ENCODE measurements around the gene IL15.

GRCh38 chr4:141686879-141687278, 50.5 kb downstream of the IL15 start:
- TF ChIP-seq, protein P1, sequence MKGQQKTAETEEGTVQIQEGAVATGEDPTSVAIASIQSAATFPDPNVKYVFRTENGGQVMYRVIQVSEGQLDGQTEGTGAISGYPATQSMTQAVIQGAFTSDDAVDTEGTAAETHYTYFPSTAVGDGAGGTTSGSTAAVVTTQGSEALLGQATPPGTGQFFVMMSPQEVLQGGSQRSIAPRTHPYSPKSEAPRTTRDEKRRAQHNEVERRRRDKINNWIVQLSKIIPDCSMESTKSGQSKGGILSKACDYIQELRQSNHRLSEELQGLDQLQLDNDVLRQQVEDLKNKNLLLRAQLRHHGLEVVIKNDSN (CRISPR knock-in tag; IDR thresholded peaks at IDR 0.05): no peak
- TF ChIP-seq CTCF (IDR thresholded peaks at IDR 0.05): no peak
- TF ChIP-seq, protein P2, sequence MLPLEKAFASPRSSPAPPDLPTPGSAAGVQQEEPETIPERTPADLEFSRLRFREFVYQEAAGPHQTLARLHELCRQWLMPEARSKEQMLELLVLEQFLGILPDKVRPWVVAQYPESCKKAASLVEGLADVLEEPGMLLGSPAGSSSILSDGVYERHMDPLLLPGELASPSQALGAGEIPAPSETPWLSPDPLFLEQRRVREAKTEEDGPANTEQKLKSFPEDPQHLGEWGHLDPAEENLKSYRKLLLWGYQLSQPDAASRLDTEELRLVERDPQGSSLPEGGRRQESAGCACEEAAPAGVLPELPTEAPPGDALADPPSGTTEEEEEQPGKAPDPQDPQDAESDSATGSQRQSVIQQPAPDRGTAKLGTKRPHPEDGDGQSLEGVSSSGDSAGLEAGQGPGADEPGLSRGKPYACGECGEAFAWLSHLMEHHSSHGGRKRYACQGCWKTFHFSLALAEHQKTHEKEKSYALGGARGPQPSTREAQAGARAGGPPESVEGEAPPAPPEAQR (CRISPR knock-in tag; IDR thresholded peaks at IDR 0.05): no peak
- no peak for TF ChIP-seq NFE2L1 (CRISPR knock-in tag; IDR thresholded peaks at IDR 0.05)
- TF ChIP-seq PRRX2 (CRISPR knock-in tag; IDR thresholded peaks at IDR 0.05): no peak
- TF ChIP-seq ESRRA (CRISPR knock-in tag; IDR thresholded peaks at IDR 0.05; ENCODE audit: borderline replicate concordance): no peak
